Effector memory CD8-positive, alpha-beta T cell (primary cell): ENCODE data around the gene SWSAP1.
A peak's percentile ranks its signal among the peaks of the same experiment; 100 is the strongest.
"Not testable (repeated sequence)": the region's sequence is repeated elsewhere in the genome, so short reads cannot be mapped to it uniquely, and the experiment has no call there.

Source experiments
- ATAC-seq: fragments of 150-1000 bp; cut with Tn5 transposase; replicated peaks from 2 replicates; pipeline ENCODE4 v1.10.0; 2021; ENCODE audit warnings: mild to moderate bottlenecking, moderate library complexity
- DNase-seq, 3 experiments: peaks; one replicate each; pipeline ENCODE4 v3.0.0; 2021
- H3K27ac Mint-ChIP-seq, 2 donors: one replicate each; pipeline ENCODE4 v1.8.0; 2022; ENCODE audit warnings: mild to moderate bottlenecking in 2 of 2, mixed read lengths in 2 of 2, moderate library complexity in 2 of 2
- H3K27me3 Mint-ChIP-seq, 2 donors: one replicate each; pipeline ENCODE4 v1.8.0; 2022; ENCODE audit warnings: mixed read lengths in 2 of 2
- H3K36me3 Mint-ChIP-seq: one replicate; pipeline ENCODE4 v1.8.0; 2022; ENCODE audit warnings: mild to moderate bottlenecking, moderate library complexity, mixed read lengths; ENCODE audit not compliant: insufficient read depth
- H3K4me1 Mint-ChIP-seq, 2 donors: one replicate each; pipeline ENCODE4 v1.8.0; 2022; ENCODE audit warnings: low read depth in 2 of 2, mixed read lengths in 2 of 2
- H3K4me3 Mint-ChIP-seq, 2 donors: one replicate each; pipeline ENCODE4 v1.8.0; 2022; ENCODE audit warnings: mild to moderate bottlenecking in 2 of 2, mixed read lengths in 2 of 2, moderate library complexity in 2 of 2
- H3K9me3 Mint-ChIP-seq, 2 donors: one replicate each; pipeline ENCODE4 v1.8.0; 2022; ENCODE audit warnings: mixed read lengths in 2 of 2

The SWSAP1 gene

DNA sequence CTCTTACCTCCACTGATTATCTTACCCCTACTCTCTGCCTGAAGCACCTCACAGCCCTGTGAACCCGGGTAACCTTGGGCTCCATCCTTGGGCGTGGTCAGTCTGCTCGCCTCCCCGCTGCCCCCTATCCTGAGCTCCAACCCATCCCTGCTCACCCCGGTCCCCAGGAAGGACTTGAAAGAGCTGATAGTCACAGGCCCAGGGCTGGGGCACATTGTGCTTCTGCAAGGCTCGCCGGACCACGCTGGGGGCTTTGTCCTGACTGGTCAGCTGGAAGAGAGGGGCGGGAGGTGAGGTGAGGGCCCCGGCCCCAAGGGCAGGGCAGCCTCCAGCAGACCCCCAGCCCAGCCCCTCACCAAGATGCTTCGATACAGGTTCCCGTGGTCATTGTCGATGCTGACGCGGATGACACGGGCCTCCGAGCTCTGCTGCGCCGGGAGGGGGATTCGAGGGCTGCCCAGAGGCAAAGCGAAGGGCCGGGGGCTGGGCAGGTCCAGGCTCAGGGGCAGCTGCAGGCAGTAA lies 22.7 kb downstream of the SWSAP1 start:
- no peaks in the 10 kb centered on the region for H3K36me3 Mint-ChIP-seq
- H3K4me3 Mint-ChIP-seq: no peak overlapping the region
- H3K27ac Mint-ChIP-seq: no peak overlapping the region
- no peaks in the 10 kb centered on the region for H3K9me3 Mint-ChIP-seq
- peaks cover 0 to 3% of the 10 kb centered on the region in 2 donors for H3K4me1 Mint-ChIP-seq
- ATAC-seq: no peak
- DNase-seq: no peak
- H3K27me3 Mint-ChIP-seq: peaks cover 20 to 36% of the 10 kb centered on the region in 2 donors

DNA sequence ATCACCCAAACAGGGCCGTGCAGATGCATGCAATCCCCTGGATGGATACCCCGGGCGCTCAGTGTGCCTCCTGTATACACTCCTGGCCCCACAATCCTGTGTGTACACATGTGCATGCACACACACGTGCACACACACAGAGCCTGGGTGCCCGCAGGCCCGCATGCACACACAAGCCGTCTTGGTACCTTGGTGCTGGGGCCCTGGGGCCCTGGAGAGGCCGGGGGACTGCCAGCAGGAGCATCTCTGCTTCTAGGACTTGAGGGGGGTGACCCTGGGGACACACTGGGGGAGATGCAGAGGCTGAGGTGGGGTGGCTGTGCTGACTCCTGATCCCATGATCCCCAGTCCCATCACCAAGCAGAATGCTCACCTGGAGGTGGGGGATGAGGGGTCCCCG lies 25.2 kb downstream of the SWSAP1 start:
- ATAC-seq: no peak
- Mint-ChIP-seq H3K4me3 (no peak overlapping the region), H3K27me3 (peaks cover 16 to 22% of the 10 kb centered on the region in 2 donors), H3K4me1 (peaks cover 0 to 3% of the 10 kb centered on the region in 2 donors), H3K27ac (no peak overlapping the region), H3K36me3 (no peaks in the 10 kb centered on the region), H3K9me3 (no peaks in the 10 kb centered on the region)
- DNase-seq: no peak

DNA sequence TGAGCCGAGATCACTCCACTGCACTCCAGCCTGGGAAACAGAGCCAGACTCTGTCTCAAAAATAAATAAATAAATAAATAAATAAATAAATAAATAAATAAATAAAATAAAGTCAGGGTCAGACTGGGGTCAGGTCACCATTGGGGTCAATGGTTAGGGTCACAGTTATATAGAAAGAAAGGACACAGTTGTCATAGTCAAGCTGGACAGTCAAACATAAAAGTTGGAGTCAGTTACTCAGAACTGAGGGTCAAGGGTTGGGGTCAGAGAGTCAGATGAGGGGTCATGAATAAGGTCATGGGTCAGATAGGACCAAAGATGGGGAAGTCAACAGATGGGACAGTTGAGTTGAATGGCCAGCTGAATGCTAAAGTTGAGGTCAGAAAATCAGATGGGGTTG lies 26.3 kb downstream of the SWSAP1 start:
- no peak overlapping the region for H3K27ac Mint-ChIP-seq
- H3K36me3 Mint-ChIP-seq: no peaks in the 10 kb centered on the region
- H3K27me3 Mint-ChIP-seq: peaks cover 6 to 11% of the 10 kb centered on the region in 2 donors
- no peak for DNase-seq
- H3K4me3 Mint-ChIP-seq: no peak overlapping the region
- ATAC-seq: no peak
- no peaks in the 10 kb centered on the region for H3K4me1 Mint-ChIP-seq
- no peaks in the 10 kb centered on the region for H3K9me3 Mint-ChIP-seq

DNA sequence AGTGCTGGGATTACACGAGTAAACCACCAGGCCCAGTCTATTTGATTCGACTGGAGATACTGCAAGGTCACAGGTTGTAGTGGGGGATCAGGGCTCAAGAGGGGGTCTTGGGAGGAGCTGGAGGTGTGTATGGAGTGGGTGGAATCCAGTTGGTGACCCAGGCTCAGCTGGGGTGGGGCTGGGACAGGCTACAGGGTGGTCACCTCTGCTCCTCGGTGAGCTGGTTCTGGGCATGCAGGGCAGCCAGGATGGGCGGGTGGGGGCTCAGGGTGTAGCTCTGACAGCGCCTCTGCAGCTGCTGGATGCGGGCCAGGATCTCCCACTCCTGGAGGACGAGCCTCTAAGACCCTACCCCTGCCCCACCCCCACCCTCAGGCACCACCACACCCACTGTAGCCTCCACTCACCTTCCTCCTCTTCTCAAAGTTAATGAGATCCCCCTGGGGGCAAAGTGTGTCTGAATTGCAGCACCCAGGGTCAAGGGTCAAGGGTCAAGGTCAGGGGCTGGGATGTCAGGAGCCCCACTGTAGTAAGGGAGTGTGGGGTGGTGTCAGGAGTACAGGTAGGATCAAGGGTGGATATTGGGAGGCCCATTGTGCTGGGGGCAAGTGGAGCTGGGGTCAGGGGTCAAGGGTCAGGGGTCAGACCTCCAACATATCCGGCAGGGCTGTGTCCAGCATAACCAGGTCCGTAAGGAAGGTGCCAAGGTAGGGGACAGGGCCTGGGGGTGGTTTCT lies 27.5 kb downstream of the SWSAP1 start:
- Mint-ChIP-seq H3K27me3 (peaks cover 6 to 23% of the 10 kb centered on the region in 2 donors), H3K4me3 (no peak overlapping the region)
- no peak for ATAC-seq

DNA sequence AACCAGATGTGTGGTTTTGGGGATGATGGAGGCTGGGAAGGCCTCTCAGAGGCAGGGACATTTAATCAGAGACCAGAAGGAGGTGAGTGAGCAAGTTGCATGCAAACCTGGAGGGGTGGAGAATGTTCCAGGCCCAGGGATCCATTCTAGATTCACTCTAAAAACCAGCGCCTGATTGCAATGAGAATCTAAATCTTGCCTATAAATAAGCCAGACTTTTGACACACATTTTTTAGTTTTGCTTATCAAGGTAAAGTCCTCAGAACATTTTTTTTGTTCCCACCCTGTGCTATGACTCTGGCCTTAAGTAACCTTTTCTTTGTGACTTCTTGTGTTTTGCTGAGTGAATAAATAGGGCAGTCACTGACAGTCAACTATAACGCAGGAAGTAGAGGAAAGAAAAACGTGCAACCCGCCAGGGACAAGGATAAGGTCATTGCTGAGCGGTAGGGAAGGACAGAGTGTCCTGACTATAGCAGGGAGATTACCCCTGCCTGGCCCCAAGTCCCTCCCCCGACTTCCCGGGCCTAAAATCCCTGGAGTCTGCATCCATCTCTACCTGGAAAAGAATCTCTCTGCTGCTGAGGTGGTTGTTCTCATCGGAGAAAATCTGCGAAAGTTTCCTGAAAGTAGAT lies 30.2 kb downstream of the SWSAP1 start:
- Mint-ChIP-seq H3K4me1 (no peaks in the 10 kb centered on the region), H3K4me3 (no peak overlapping the region), H3K27ac (no peak overlapping the region), H3K27me3 (peaks cover 6 to 31% of the 10 kb centered on the region in 2 donors), H3K36me3 (no peaks in the 10 kb centered on the region), H3K9me3 (no peaks in the 10 kb centered on the region)
- no peak for ATAC-seq
- no peak for DNase-seq

More for the DNA sequence above, 27.5 kb downstream of the SWSAP1 start:
- H3K27ac Mint-ChIP-seq: no peak overlapping the region
- no peaks in the 10 kb centered on the region for H3K4me1 Mint-ChIP-seq
- DNase-seq: no peak
- H3K9me3 Mint-ChIP-seq: no peaks in the 10 kb centered on the region
- no peaks in the 10 kb centered on the region for H3K36me3 Mint-ChIP-seq

DNA sequence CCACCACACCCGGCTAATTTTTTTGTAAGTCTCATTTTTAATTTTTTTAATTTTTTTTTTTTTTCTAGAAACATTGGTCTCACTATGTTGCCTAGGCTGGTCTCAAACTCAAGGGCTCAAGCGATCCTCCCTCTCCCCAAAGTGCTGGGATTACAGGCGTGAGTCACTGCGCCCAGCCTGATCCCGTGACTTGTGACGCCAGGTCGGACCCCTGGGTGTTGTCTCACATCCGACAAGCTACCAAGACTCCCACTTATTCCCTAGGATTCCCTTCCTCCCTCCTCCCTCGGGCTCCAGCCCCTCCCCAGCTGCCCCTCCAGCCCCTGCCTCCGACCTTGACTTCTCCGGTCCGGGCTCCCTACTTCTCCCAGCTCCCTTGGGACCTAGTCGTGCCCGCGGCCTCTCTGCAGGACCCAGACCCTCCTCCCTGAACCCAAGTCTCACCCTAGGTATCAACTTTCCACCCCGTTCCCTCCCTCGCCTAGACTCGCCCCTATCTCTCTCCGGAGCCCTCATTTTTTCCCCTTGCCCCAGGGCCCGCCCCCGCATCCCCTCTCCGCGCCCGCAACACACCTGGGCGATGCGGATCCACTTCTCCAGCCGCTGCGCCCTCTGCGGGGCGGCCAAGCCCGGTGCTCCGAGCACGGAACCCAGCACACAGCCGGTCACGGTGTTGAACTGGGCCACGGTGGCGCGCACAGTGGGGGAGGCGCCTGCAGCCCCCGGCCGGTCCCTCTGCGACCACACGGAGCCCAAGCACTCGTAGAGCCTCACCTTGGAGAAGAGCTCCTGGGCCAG lies 31.6 kb downstream of the SWSAP1 start:
- Mint-ChIP-seq H3K36me3 (no peaks in the 10 kb centered on the region), H3K9me3 (no peaks in the 10 kb centered on the region), H3K27me3 (peaks cover 6 to 26% of the 10 kb centered on the region in 2 donors), H3K4me1 (no peaks in the 10 kb centered on the region), H3K27ac (no peak overlapping the region), H3K4me3 (no peak overlapping the region)
- ATAC-seq (peak; percentile 50), DNase-seq (no peak)

DNA sequence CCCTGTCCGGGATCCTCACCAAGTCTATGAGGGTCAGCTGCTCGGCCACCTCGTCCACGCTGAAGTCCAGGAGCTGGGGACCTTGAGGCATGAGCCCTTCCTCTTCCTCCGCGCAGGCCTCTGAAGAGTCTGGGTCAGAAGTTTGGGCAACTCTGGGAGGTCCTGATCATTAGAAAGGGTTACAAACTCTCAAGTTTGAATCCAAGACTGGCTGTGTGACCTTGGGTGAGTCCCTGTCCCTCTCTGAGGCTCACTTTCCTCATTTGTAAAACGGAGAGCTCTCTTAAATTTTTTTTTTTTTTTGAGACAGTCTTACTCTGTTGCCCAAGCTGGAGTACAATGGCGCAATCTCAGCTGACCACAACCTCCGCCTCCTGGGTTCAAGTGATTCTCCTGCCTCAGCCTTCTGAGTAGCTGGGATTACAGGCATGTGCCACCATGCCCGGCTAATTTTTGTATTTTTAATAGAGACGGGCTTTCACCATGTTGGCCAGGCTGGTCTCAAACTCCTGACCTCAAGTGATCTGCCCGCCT lies 32.3 kb downstream of the SWSAP1 start:
- peaks cover 6 to 32% of the 10 kb centered on the region in 2 donors for H3K27me3 Mint-ChIP-seq
- not testable (repeated sequence) for H3K4me1 Mint-ChIP-seq, H3K27ac Mint-ChIP-seq, H3K9me3 Mint-ChIP-seq, H3K4me3 Mint-ChIP-seq, H3K36me3 Mint-ChIP-seq, ATAC-seq, DNase-seq

DNA sequence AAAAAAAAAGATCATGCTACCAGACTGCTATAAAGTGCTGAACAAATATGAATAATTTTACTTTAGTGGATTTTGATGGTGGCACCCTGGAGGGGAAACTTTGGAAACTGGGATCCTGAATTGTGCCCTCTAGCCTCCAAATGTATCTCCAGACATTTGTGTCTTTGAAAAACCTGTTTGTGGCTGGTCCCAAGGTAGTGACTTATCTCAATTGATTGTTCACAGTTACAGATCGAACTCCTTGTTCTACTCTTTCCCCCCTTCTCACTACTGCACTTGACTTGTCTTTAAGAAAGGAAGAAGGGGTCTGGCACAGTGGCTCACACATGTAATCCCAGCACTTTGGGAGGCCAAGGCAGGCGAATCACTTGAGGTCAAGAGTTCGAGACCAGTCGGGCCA lies 34.1 kb downstream of the SWSAP1 start:
- ATAC-seq (no peak), DNase-seq (no peak)
- H3K4me3 Mint-ChIP-seq: no peak overlapping the region

DNA sequence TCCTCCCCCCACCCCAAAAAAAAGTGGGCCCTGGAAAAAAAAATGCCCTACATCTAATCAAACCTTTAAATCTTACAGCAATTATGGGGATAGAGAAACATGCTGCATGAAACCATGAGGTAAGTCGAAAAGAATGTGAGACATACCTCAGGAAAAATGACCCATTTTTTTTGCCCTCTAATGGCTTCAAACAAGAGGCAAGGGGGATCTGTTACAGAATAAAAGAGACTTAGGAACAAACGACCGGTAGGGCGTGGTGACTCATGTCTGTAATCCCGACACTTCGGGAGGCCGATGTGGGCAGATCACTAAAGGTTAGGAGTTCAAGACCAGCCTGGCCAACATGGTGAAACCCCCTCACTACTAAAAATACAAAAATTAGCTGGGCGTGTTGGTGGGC lies 36.2 kb downstream of the SWSAP1 start:
- no peaks in the 10 kb centered on the region for H3K9me3 Mint-ChIP-seq
- H3K27me3 Mint-ChIP-seq: peaks cover 6 to 32% of the 10 kb centered on the region in 2 donors
- H3K36me3 Mint-ChIP-seq: no peaks in the 10 kb centered on the region
- no peak for DNase-seq
- H3K4me3 Mint-ChIP-seq: no peak overlapping the region
- ATAC-seq: no peak
- no peak overlapping the region for H3K27ac Mint-ChIP-seq
- no peaks in the 10 kb centered on the region for H3K4me1 Mint-ChIP-seq

More for the DNA sequence above, 34.1 kb downstream of the SWSAP1 start:
- peaks cover 6 to 32% of the 10 kb centered on the region in 2 donors for H3K27me3 Mint-ChIP-seq
- H3K4me1 Mint-ChIP-seq: no peaks in the 10 kb centered on the region
- no peaks in the 10 kb centered on the region for H3K9me3 Mint-ChIP-seq
- H3K27ac Mint-ChIP-seq: no peak overlapping the region
- H3K36me3 Mint-ChIP-seq: no peaks in the 10 kb centered on the region

DNA sequence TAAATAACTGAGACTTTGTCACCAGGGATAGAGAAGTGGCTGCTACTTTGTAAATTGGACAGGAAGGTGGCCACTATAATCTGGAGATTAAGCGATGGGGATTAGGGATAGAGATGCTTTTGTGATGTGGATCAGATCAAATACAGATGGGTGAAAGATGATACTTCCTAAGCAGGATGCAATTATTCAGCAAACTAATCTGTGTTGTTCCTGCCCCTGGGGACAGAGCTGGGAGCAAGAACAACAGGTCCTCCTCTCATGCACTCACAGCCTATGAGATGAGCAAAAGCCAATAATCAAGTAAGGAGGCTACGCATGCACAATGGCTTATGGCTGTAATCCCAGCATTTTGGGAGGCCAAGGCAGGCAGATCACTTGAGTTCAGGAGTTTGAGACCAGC lies 40.1 kb downstream of the SWSAP1 start:
- Mint-ChIP-seq H3K4me1 (peaks cover 5% of the 10 kb centered on the region in 2 donors), H3K27me3 (peaks cover 37 to 44% of the 10 kb centered on the region in 2 donors), H3K36me3 (no peaks in the 10 kb centered on the region), H3K9me3 (no peaks in the 10 kb centered on the region), H3K27ac (no peak overlapping the region), H3K4me3 (no peak overlapping the region)
- DNase-seq: no peak
- no peak for ATAC-seq

DNA sequence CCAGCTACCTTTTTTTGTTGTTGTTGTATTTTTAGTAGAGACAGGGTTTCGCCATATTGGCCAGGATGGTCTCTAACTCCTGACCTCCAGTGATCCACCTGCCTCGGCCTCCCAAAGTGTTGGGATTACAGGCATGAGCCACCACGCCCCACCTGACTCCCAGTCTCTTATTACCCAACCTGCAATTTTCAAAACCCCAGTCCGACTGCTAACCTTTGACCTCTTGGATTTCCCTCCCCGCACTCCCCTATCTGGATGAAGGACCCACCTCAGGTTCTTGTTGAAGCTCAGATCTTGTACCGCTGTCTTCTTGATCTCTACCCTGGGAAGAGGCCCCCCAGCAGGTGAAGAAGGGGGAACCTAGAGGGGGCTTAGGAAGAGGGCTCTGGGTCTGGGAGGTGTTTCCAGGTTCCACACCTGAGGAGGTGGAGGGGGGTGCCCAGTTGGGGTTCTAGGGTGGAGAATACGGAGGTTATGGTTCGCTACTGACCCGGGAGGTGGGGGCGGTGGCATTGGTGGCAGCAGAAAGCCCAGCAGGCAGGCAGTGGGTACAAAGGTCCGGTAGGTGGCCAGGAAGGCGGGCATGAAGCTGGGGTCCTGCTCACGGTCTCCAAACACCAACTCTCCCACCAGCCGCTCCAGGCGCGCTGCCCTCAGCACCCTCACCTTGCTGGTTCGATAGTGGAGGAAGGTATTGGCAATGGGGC lies 42.0 kb downstream of the SWSAP1 start:
- no peaks in the 10 kb centered on the region for H3K9me3 Mint-ChIP-seq
- H3K36me3 Mint-ChIP-seq: peaks cover 3% of the 10 kb centered on the region
- no peak overlapping the region for H3K27ac Mint-ChIP-seq
- DNase-seq: no peak
- peaks cover 12 to 18% of the 10 kb centered on the region in 2 donors for H3K4me1 Mint-ChIP-seq
- ATAC-seq: no peak
- H3K4me3 Mint-ChIP-seq: no peak overlapping the region
- peaks cover 46 to 53% of the 10 kb centered on the region in 2 donors for H3K27me3 Mint-ChIP-seq

DNA sequence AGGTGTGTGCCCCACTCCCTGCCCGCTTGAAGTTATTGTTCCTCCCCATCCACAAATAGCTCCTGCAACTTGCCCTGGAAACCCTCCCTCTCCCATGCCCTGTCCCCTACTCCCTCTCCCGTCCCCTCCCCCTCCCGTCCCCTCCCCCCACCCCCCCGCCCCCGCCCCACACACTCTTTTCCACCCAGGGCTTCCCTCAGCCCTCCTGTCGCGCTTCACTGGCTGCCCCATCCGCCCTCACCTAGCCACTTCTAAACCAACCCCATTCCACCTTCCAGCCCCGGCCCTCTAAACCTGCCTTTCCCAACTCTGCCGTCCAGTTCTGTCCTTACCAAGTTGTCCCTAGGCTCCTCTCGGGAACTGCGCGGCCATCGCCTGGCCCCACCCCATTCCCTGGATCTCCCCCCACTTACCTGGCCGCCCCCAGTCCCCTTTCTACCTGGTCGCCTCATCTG lies 43.7 kb downstream of the SWSAP1 start:
- no peaks in the 10 kb centered on the region for H3K9me3 Mint-ChIP-seq
- H3K27me3 Mint-ChIP-seq: peaks cover 56 to 68% of the 10 kb centered on the region in 2 donors
- no peak overlapping the region for H3K27ac Mint-ChIP-seq
- no peak for DNase-seq
- peaks cover 23 to 32% of the 10 kb centered on the region in 2 donors for H3K4me1 Mint-ChIP-seq
- ATAC-seq: no peak
- H3K36me3 Mint-ChIP-seq: peaks cover 3% of the 10 kb centered on the region
- H3K4me3 Mint-ChIP-seq: peak overlapping the region in 1 of 2 donors; percentile 37
